IMR-90 (cell line): ENCODE results near the gene POLR2F. TPM values are rescaled to one million over a fixed set of nuclear protein-coding genes. Genes with fewer than 3 reads are reported as not detected.

ENCODE experiments used
- ATAC-seq: fragments of 200-7000 bp; cut with Tn5 transposase; 2 replicates; pipeline ENCODE4 v1.9.1; 2020; ENCODE audit warnings: low read depth, mild to moderate bottlenecking, moderate library complexity
- BruUV-seq: library from RNA; stranded (reverse); fragments of 400-500 nt; replicated peaks from 2 replicates; lab custom pipeline; 2021; lab: Mats Ljungman, UMichigan
- CTCF ChIA-PET: fragments of 300-600 bp; formaldehyde crosslinking; extraction: SDS; loops from one replicate; lab custom pipeline; 2021; ENCODE audit warnings: antibody characterized with exemption; lab: Yijun Ruan, JAX
- POLR2A ChIA-PET: fragments of 300-600 bp; sonication (Branson Sonifier 250); formaldehyde crosslinking; loops from one replicate; lab custom pipeline; 2022; ENCODE audit warnings: antibody characterized with exemption; ENCODE audit not compliant: unreplicated experiment; lab: Charles Lee
- DNase-seq: peaks from one replicate; pipeline ENCODE4 v3.0.0; 2013
- H2AFZ ChIP-seq: replicated peaks from 2 replicates; pipeline ENCODE3; 2013; ENCODE audit warnings: low read length, mild to moderate bottlenecking; ENCODE audit not compliant: poor library complexity
- H2AK5ac ChIP-seq: 2 replicates; pipeline ENCODE4 v1.6.1; 2013; ENCODE audit warnings: low read depth, low read length, inconsistent platforms
- H2AK9ac ChIP-seq: replicated peaks from 2 replicates; pipeline ENCODE3; 2013; ENCODE audit warnings: mild to moderate bottlenecking, low read depth, low read length, moderate library complexity; ENCODE audit not compliant: poor library complexity
- H2BK120ac ChIP-seq: 2 replicates; pipeline ENCODE4 v1.6.1; 2013; ENCODE audit warnings: low read depth, low read length, inconsistent platforms
- H2BK15ac ChIP-seq: 3 replicates; pipeline ENCODE4 v1.6.1; 2013; ENCODE audit warnings: low read depth, low read length, inconsistent platforms
- H2BK20ac ChIP-seq: 2 replicates; pipeline ENCODE4 v1.6.1; 2013; ENCODE audit warnings: low read depth, mild to moderate bottlenecking, inconsistent platforms, low read length, moderate library complexity
- H2BK5ac ChIP-seq: 2 replicates; pipeline ENCODE4 v1.6.1; 2013; ENCODE audit warnings: mild to moderate bottlenecking, low read depth, low read length, inconsistent platforms; ENCODE audit not compliant: poor library complexity, severe bottlenecking
- H3K14ac ChIP-seq: replicated peaks from 2 replicates; pipeline ENCODE4 v1.6.1; 2013; ENCODE audit warnings: low read depth, low read length, inconsistent platforms
- H3K18ac ChIP-seq: 2 replicates; pipeline ENCODE4 v1.6.1; 2013; ENCODE audit warnings: low read depth, low read length, control low read depth
- H3K23ac ChIP-seq: 2 replicates; pipeline ENCODE4 v1.6.1; 2013; ENCODE audit warnings: low read depth, low read length, inconsistent platforms
- H3K27ac ChIP-seq: 2 replicates; pipeline ENCODE4 v1.5.1; 2013; ENCODE audit warnings: mild to moderate bottlenecking, control low read depth, low read length; ENCODE audit not compliant: insufficient read depth
- H3K27me3 ChIP-seq: 2 replicates; pipeline ENCODE4 v1.6.1; 2013; ENCODE audit warnings: low read length; ENCODE audit not compliant: control insufficient read depth, insufficient read depth
- H3K36me3 ChIP-seq: 2 replicates; pipeline ENCODE4 v1.6.1; 2013; ENCODE audit warnings: low read length, mixed read lengths; ENCODE audit not compliant: control insufficient read depth, insufficient read depth
- H3K4ac ChIP-seq: 2 replicates; pipeline ENCODE4 v1.6.1; 2013; ENCODE audit warnings: low read depth, low read length, inconsistent platforms
- H3K4me1 ChIP-seq: 2 replicates; pipeline ENCODE4 v1.6.1; 2013; ENCODE audit warnings: low read length, mixed read lengths; ENCODE audit not compliant: control insufficient read depth, insufficient read depth
- H3K4me2 ChIP-seq: 2 replicates; pipeline ENCODE4 v1.6.1; 2013; ENCODE audit warnings: low read depth, mild to moderate bottlenecking, control low read depth, low read length, moderate library complexity
- H3K4me3 ChIP-seq: 2 replicates; pipeline ENCODE4 v1.5.1; 2013; ENCODE audit warnings: low read depth, mild to moderate bottlenecking, control low read depth, low read length, moderate library complexity; ENCODE audit not compliant: insufficient read depth
- H3K56ac ChIP-seq: 2 replicates; pipeline ENCODE4 v1.6.1; 2013; ENCODE audit warnings: low read length, inconsistent platforms; ENCODE audit not compliant: insufficient read depth; ENCODE audit errors: extremely low read depth
- H3K79me1 ChIP-seq, 2 experiments: 2 replicates each; pipeline ENCODE4 v1.6.1; 2013; ENCODE audit warnings: low read length in 2 of 2, inconsistent platforms in 1 of 2, low read depth in 1 of 2
- H3K9ac ChIP-seq: 2 replicates; pipeline ENCODE4 v1.6.1; 2013; ENCODE audit warnings: low read depth, low read length, control low read depth
- H3K9me1 ChIP-seq: 2 replicates; pipeline ENCODE4 v1.6.1; 2013; ENCODE audit warnings: low read length, inconsistent platforms; ENCODE audit not compliant: insufficient read depth
- H3K9me3 ChIP-seq: 2 replicates; pipeline ENCODE4 v1.6.1; 2013; ENCODE audit warnings: low read length; ENCODE audit not compliant: control insufficient read depth, insufficient read depth
- H4K20me1 ChIP-seq: 2 replicates; pipeline ENCODE4 v1.6.1; 2013; ENCODE audit warnings: low read length, inconsistent platforms; ENCODE audit not compliant: insufficient read depth
- H4K5ac ChIP-seq: 2 replicates; pipeline ENCODE4 v1.6.1; 2013; ENCODE audit warnings: mild to moderate bottlenecking, low read depth, low read length, control low read depth
- H4K8ac ChIP-seq, 2 experiments: 2 replicates each; pipeline ENCODE4 v1.6.1; 2013; ENCODE audit warnings: low read depth in 2 of 2, low read length in 2 of 2, control low read depth in 1 of 2, inconsistent platforms in 1 of 2
- H4K91ac ChIP-seq: 2 replicates; pipeline ENCODE4 v1.6.1; 2013; ENCODE audit warnings: low read depth, low read length, inconsistent platforms; ENCODE audit not compliant: insufficient read depth
- BHLHE40 ChIP-seq: fragments of 150-350 bp; IDR thresholded peaks from 2 replicates; pipeline ENCODE4 v1.6.1; 2016; ENCODE audit warnings: mild to moderate bottlenecking, low read depth, low read length
- CEBPB ChIP-seq: IDR thresholded peaks from 2 replicates; pipeline ENCODE4 v1.6.1; 2012; ENCODE audit warnings: low read depth, low read length, improper control_type of control experiment
- CHD1 ChIP-seq: IDR thresholded peaks from 2 replicates; pipeline ENCODE4 v1.6.1; 2012; ENCODE audit warnings: low read depth, low read length, improper control_type of control experiment
- CTCF ChIP-seq: conservative IDR thresholded peaks from 2 replicates; pipeline ENCODE4 v1.5.1; 2012; ENCODE audit warnings: mild to moderate bottlenecking, low read depth, low read length, improper control_type of control experiment
- ELK1 ChIP-seq: fragments of 150-350 bp; IDR thresholded peaks from 2 replicates; pipeline ENCODE4 v1.6.1; 2016; ENCODE audit warnings: low read depth, mild to moderate bottlenecking, low read length, moderate library complexity, borderline replicate concordance
- FOS ChIP-seq: fragments of 150-350 bp; IDR thresholded peaks from 2 replicates; pipeline ENCODE4 v1.6.1; 2016; ENCODE audit warnings: low read depth, low read length
- MAFK ChIP-seq: IDR thresholded peaks from 2 replicates; pipeline ENCODE4 v1.6.1; 2012; ENCODE audit warnings: low read depth, low read length, improper control_type of control experiment
- MAZ ChIP-seq: IDR thresholded peaks from 2 replicates; pipeline ENCODE4 v1.6.1; 2012; ENCODE audit warnings: low read depth, mild to moderate bottlenecking, low read length, improper control_type of control experiment, moderate library complexity, borderline replicate concordance
- MXI1 ChIP-seq: IDR thresholded peaks from 2 replicates; pipeline ENCODE4 v1.6.1; 2012; ENCODE audit warnings: low read depth, mild to moderate bottlenecking, low read length, moderate library complexity, borderline replicate concordance
- NFE2L2 ChIP-seq: fragments of 150-350 bp; IDR thresholded peaks from 2 replicates; pipeline ENCODE4 v1.6.1; 2016; ENCODE audit warnings: low read depth, mild to moderate bottlenecking, low read length
- POLR2A ChIP-seq: IDR thresholded peaks from 2 replicates; pipeline ENCODE4 v1.6.1; 2012; ENCODE audit warnings: mild to moderate bottlenecking, low read depth, low read length
- RAD21 ChIP-seq: IDR thresholded peaks from 2 replicates; pipeline ENCODE4 v1.6.1; 2012; ENCODE audit warnings: low read length, improper control_type of control experiment
- RCOR1 ChIP-seq: IDR thresholded peaks from 2 replicates; pipeline ENCODE4 v1.6.1; 2012; ENCODE audit warnings: mild to moderate bottlenecking, low read length, improper control_type of control experiment; ENCODE audit not compliant: insufficient replicate concordance
- RFX5 ChIP-seq: IDR thresholded peaks from 2 replicates; pipeline ENCODE4 v1.8.0; 2012; ENCODE audit warnings: low read depth, mild to moderate bottlenecking, low read length, moderate library complexity
- SMC3 ChIP-seq: fragments of 150-350 bp; IDR thresholded peaks from 2 replicates; pipeline ENCODE4 v1.6.1; 2016; ENCODE audit warnings: low read depth, mild to moderate bottlenecking, antibody characterized with exemption, low read length, moderate library complexity
- WGBS, 2 experiments: methylation state at CpG; one replicate each; pipeline versions ENCODE4 v1.1.5 to v1.1.7; 2013; ENCODE audit warnings: missing lambda C conversion rate in 2 of 2; ENCODE audit not compliant: insufficient read length in 1 of 2; ENCODE audit errors: extremely low coverage in 2 of 2; 5-methylcytosine and 5-hydroxymethylcytosine counted together
- dilution Hi-C: fragments of 300-500 bp; cut with HindIII; formaldehyde crosslinking; loops from one replicate; pipeline ENCODE4 v1.14.3; 2018; ENCODE audit warnings: low sequenced_read_pairs; ENCODE audit not compliant: unreplicated experiment
- in situ Hi-C: fragments of 300-500 bp; cut with MboI; formaldehyde crosslinking; loops from 3 replicates; pipeline ENCODE4 v1.14.3; 2019; ENCODE audit warnings: low sequenced_read_pairs, inconsistent platforms, mixed read lengths
- intact Hi-C: fragments of 100-400 bp; cut with micrococcal nuclease; formaldehyde crosslinking; loops from 2 replicates; pipeline ENCODE4 v1.10.0; 2022
- polyA plus RNA-seq, 3 experiments: library from polyadenylated mRNA; depleted of rRNA; stranded (reverse); fragments of >200 nt; gene quantifications; 2 replicates each; pipeline ENCODE4 v1.2.3, GENCODE V29; 2012; ENCODE audit warnings: low replicate concordance in 1 of 3
- total RNA-seq: library from RNA; depleted of rRNA; stranded (reverse); fragments of >200 nt; gene quantifications from 2 replicates; pipeline ENCODE4 v1.2.3, GENCODE V29; 2012
- TF ChIP-seq, protein P1 (sequence below): fragments of 150-350 bp; IDR thresholded peaks from 2 replicates; pipeline ENCODE4 v1.6.1; 2017; ENCODE audit warnings: mild to moderate bottlenecking, antibody characterized with exemption, low read length, low read depth

Gene POLR2F
- total and polyA plus RNA-seq, 2 of the 4 experiments (the other 2 are of a cell fraction): 26.0 to 147 TPM

DNA sequence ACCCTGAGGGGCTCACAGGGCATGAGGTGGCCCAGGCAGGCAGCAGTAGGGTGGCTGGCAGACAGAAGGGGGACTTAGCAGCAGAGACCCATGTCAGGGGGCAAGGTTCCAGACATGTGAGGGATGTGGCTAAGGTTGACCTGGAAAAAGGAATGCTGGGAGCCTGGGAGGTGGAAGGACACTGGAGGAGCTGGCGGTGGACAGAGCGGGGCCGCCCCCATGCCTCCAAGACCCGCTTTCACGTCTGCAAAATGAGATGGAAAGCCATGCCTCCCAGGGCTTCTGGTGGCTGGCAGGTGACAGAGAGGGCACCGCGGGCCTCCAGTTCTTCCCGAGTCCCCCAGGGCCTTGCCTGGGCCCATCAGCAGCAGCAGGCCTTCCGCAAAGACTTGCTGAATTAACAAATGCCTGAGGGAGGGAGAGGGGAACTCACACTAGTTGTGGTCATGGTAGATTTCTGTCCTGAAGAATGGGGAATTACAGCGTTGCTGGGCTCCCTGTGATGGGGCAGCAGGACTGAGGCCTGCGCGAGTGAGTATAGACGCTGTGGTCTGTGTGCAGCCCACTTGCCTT lies 53.9 kb downstream of the POLR2F start:
- Histone ChIP-seq H2BK20ac (no peak overlapping the region), H2BK5ac (no peak overlapping the region), H3K9me1 (0 out of 2 replicates have a peak, but pooled peaks cover under 1% of the 10 kb centered on the region), H3K23ac (no peak overlapping the region), H3K56ac (no peak overlapping the region), H3K79me1 (no peaks in the 10 kb centered on the region), H3K9me3 (no peaks in the 10 kb centered on the region), H3K4me3 (no peak overlapping the region), H3K14ac (no peak overlapping the region), H3K18ac (no peak overlapping the region), H3K4me1 (no peaks in the 10 kb centered on the region), H4K8ac (no peak overlapping the region), H2BK120ac (no peak overlapping the region), H3K4me2 (no peak overlapping the region), H4K5ac (no peak overlapping the region), H3K36me3 (no peaks in the 10 kb centered on the region), H3K27me3 (peaks cover 21% of the 10 kb centered on the region), H3K9ac (no peak overlapping the region), H2AK9ac (no peak overlapping the region), H3K4ac (no peak overlapping the region), H2BK15ac (no peak overlapping the region), H2AK5ac (no peak overlapping the region), H4K20me1 (no peaks in the 10 kb centered on the region), H3K27ac (no peak overlapping the region), H4K91ac (no peak overlapping the region), H2AFZ (peak overlapping the region; percentile 51)
- in situ Hi-C loops: no loop called here
- ATAC-seq (no peak), DNase-seq (no peak)
- no peak for TF ChIP-seq MXI1
- no peak for TF ChIP-seq RAD21
- no peak for TF ChIP-seq RFX5
- TF ChIP-seq, protein P1, sequence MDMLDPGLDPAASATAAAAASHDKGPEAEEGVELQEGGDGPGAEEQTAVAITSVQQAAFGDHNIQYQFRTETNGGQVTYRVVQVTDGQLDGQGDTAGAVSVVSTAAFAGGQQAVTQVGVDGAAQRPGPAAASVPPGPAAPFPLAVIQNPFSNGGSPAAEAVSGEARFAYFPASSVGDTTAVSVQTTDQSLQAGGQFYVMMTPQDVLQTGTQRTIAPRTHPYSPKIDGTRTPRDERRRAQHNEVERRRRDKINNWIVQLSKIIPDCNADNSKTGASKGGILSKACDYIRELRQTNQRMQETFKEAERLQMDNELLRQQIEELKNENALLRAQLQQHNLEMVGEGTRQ: no peak
- no peak for TF ChIP-seq CHD1
- TF ChIP-seq POLR2A: no peak
- no peak for TF ChIP-seq MAZ
- TF ChIP-seq ELK1: no peak
- TF ChIP-seq FOS: no peak
- no peak for TF ChIP-seq SMC3
- no peak for TF ChIP-seq NFE2L2
- TF ChIP-seq MAFK: no peak
- no peak for TF ChIP-seq RCOR1
- no peak for TF ChIP-seq CEBPB
- TF ChIP-seq BHLHE40: no peak
- no peak for TF ChIP-seq CTCF
- 90% methylated on average over 6 of the region's 13 CpGs; no CpG with 5 or more reads in 1 of the 2 experiments for WGBS, 2 experiments
- intact Hi-C loops: no loop called here
- ChIA-PET CTCF (no interaction called here), POLR2A (no interaction called here)
- no TSS peak for BruUV-seq
- dilution Hi-C loops: no loop called here
